ENCODE data around the gene ICAM5.

GRCh38 chr19:10259162-10259905 is 30.4 kb upstream of the ICAM5 start:
- TF ChIP-seq, protein P1, sequence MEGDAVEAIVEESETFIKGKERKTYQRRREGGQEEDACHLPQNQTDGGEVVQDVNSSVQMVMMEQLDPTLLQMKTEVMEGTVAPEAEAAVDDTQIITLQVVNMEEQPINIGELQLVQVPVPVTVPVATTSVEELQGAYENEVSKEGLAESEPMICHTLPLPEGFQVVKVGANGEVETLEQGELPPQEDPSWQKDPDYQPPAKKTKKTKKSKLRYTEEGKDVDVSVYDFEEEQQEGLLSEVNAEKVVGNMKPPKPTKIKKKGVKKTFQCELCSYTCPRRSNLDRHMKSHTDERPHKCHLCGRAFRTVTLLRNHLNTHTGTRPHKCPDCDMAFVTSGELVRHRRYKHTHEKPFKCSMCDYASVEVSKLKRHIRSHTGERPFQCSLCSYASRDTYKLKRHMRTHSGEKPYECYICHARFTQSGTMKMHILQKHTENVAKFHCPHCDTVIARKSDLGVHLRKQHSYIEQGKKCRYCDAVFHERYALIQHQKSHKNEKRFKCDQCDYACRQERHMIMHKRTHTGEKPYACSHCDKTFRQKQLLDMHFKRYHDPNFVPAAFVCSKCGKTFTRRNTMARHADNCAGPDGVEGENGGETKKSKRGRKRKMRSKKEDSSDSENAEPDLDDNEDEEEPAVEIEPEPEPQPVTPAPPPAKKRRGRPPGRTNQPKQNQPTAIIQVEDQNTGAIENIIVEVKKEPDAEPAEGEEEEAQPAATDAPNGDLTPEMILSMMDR (IDR thresholded peaks at IDR 0.05) = peak; percentile 64 to 72 (median 69)
- no peak for TF ChIP-seq EP300 (IDR thresholded peaks at IDR 0.05; ENCODE audit: low read depth)
